EL (cell line): ENCODE results near the gene MRPL33.

ENCODE experiments used
- DNase-seq: peaks from one replicate; pipeline ENCODE4 v3.0.0-alpha.2; 2016

The MRPL33 gene

DNA sequence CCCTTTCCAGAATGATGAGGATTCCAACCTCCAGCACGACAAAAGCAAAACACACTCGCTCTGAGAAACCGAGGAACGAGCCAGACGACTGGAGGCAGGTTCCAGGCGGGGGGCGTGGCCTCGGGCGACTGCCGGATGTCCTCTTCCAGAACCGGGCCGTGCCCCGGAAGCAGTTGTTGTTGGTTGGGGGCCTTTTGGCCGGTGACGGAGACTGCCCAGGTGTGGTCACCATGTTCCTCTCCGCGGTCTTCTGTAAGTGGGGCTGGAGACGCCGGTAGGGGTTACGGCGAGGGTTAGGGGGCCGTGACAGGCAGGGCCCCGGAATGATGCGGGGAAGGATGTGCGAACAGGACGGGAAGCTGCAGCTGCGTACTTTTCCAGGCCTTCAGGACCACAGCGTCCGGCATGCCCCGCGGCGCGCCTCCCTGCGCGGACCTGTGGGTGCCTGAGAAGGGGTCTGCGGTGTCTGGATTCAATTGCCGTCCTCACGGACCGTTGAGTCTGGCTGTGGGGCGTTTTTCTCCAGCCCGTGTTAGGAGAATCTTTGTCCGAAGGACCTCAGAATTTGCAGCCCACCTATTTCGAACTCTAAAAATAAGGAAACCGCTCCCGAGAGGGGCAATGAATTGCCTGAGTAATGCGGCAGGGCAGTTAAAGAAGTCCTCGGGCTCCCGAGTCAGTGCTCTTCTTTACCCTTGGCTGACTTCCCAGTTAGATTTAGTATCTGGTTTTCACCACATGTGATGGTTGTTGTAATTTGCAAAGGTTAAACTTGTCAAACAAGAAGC lies at the start of gene MRPL33:
Gene MRPL33 (plus strand): TSS at position 172 of the 788 bp plus-strand sequence. CDS start 59 bp downstream, at position 231.
- peak; percentile 92 for DNase-seq

DNA sequence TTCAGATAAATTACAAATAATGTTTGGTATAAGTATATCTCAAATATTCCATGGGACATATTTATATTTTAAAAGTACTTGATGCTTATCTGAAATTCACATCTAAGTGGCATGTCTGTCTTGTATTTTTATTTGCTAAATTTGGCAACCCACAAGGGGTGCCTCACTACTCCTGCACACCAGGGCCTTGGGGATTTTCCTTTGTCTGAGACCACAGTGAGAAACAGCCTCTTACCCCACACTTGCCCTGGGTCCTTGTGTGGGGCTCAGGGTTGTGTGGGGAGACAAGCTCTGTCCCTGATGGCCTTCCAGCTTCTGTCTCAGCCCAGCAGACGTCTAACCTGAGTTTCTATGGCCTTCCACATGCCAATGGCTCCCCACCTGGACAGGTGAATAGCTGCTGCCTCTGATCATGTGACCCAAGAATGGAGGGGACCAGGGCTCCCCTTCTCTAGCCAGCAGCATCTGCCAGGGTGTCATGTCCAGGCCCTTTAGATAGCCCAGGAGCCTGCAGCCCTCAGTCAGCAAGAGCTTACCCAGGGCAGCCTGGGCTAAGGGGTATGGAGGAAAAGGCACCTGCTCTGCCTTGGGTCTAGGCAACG lies 49.5 kb upstream of the MRPL33 start:
- DNase-seq, result no peak

DNA sequence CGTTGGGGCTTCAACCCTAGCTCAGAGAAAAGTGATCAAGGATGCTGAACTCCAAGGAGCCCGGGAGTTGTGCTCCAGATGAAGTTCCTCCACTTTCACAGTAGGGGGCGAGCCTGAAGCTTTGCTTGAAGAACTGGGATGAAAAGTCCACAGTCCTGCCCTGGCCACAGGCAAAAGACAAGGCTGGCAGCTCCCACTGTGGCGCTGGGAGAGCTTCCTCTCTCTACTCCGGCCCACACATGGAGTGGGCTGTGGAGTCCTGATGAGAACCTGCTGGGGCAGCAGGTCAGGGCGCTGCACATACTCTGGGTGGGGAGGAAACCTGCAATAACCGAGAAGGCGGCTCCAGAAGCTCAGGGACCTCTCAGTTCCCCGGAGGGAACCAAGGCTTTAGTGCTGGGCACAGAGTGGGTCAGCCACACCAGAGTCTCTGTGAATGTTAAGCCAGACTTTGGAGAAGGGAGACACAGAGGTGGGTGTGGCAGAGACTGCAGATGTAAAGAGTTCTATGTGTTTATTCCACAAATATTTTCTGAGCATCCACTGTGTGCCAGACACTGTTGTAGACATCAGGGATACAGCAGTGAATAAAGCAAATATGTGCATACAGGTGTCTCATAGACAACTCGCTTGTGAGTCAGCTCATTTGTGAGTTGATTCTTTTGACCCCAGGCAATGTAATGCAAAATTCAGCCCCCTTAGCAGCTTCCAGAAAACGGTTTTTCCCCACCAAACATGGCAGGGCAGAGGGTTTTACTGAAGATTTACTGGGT lies 48.0 kb upstream of the MRPL33 start:
- DNase-seq, result peak; percentile 80

DNA sequence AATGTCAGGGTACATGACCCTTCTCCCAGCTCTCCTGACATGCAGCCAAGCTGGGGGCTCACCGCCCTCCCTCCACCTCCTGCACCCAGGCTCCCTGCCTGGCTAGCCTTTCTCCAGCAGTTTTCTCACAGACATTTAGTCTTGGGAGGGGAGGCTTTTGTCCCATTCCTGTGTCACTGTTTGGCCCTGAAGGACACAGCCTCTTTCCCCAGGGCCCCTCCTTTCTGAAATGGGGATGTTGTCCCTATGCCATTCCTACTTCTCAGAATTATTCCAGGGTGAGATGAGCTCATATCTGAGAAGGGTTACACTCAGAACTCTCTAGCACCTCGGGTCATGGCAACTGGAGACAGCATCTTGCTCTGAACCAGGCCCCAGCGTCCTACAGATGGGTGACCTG lies 47.3 kb upstream of the MRPL33 start:
- no peak for DNase-seq

DNA sequence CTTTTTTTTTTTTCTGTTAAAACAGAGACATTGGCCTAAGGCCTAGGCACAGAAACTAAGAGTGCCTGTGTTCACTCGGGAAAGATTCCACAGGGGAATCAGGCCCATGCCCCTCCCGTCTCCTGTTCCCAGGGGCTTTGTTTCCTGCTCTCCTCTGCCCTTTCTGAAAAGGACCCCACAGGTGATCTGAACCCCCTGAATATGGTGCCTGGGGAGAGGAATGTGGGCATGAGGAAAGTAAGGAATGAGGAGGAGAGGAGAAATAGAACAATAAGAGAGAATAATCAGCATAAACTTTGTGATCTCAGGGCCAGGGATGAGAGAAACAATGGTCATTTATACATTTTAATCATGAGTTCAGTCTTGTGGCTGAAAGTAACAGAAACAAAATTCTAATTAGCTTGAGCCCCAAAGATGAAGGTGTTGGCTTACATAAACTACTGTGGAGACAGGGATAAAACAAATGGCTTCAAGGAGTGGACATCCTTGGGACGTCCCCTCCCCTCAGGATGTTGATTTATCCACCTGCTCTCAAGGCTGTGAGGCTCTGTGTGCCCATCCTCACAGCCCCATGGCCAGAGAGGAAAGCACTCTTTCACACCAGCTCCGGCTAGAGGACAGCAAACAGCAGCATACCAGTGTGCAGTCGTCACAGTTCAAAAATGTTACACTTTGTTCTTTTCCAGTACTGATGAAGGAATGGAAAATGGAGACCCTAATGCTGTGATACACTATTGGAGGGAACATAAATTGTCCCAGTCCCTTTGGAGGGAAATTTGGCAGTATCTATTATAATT lies 46.4 kb upstream of the MRPL33 start:
- DNase-seq, result peak; percentile 74

DNA sequence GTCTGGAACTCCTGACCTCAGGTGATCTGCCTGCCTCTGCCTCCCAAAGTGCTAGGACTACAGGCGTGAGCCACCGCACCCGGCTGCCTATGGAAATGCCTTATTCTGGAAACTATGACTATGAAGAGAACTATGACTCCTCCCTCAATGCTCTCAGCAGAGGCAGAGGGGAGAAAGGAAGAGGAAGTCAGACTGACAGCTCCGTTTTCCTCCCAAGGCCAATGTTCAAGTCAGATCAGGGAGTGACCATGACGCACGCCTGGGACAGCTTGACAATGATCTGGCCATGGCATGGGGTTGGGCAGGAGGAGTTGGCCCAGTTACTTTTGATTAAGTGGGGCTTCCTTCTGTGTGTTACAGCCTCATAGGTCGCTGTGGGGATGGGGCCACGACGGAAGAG lies 44.3 kb upstream of the MRPL33 start:
- no peak for DNase-seq

DNA sequence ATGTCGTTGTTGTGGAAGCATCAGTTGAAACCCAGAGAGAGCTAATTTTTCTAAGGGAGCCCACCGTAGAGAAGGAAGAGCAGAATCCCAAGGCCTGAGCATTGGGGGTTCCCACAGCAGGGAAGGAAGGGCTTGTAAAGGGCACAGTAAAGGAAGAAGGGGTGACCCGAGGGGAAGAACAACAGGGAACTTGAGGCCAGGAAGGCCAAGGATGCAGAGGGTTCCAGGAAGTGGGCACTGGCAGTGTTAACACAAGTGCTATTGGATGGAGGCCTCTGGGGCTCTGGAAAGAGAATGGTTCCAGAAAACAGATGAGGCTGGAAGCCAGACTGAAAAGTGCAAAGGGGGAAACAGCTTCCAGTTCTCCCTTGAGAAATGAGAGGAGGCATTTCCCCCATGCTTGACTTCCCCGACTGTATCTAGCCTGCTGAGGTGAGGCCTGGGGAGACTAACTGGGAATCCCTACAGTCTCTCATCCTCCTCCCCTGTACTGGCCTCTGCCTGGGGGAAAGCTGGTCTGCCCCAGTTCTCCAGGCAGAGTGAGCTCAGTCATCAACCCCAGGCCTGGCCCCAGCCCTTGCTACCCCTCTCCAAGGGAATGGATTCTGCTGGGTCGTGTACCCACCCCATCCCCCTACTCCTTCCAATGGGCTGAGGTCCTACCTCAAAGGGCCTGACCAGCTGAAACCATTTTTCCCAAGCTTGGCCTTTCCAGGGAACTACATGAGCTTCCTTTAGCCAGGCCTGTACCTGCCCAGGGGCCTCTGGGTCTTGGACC lies 43.2 kb upstream of the MRPL33 start:
- no peak for DNase-seq

DNA sequence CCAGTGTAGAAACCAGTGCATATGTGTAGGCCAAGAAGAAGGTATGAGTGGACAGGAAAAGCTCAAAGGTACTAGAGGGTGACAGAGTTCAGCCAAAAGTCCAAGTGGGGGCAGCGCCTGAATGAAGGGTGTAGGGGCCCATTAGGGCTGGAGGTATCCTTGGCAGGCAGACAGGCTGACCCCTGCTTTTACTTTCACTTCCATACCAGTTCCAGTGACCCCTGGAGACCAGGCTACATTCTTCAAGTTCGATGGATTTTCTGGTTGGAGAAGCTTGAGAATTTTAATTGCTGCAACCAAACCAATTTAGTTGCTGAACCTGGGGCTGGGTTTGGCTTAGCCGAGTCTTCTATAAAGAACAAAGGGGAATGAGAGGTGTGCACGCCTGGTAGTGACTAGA lies 42.3 kb upstream of the MRPL33 start:
- no peak for DNase-seq

DNA sequence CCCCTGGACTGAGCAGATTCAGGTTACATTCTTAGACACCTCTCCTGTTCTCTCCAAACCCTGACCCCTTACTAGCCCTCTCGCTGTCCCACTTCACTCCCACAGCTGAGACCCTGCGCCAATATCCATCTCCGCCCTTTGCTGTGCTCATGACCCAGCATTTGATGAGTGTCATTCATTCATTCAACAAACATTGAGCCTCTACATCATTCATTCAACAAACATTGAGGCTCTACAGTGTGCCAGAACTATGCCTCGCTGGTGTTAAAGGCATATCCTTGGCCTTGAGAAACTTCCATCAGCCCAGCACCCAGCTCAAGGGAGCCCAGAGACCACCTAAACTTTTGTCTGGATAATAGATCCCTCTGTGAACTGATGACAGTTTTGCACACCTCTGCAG lies 41.9 kb upstream of the MRPL33 start:
- no peak for DNase-seq

DNA sequence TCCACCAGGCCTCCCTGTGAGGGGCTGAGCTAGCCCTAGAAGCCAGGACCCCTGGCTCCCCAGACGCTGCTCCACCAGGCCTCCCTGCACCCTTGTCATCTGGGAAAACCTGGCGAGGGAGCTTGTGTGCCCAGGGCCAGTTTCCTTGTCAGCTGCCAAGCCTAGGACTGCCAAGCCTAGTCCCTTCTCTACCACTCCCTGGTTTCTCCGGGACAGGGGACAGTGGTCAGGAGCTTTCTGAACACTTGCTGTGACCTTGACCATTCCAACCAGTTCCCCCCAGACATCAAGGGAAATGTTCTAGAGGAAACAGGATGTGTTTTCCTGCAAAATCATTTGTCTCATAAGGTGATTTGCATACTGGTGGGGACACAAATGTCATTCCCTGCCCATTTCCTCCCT lies 41.3 kb upstream of the MRPL33 start:
- no peak for DNase-seq

DNA sequence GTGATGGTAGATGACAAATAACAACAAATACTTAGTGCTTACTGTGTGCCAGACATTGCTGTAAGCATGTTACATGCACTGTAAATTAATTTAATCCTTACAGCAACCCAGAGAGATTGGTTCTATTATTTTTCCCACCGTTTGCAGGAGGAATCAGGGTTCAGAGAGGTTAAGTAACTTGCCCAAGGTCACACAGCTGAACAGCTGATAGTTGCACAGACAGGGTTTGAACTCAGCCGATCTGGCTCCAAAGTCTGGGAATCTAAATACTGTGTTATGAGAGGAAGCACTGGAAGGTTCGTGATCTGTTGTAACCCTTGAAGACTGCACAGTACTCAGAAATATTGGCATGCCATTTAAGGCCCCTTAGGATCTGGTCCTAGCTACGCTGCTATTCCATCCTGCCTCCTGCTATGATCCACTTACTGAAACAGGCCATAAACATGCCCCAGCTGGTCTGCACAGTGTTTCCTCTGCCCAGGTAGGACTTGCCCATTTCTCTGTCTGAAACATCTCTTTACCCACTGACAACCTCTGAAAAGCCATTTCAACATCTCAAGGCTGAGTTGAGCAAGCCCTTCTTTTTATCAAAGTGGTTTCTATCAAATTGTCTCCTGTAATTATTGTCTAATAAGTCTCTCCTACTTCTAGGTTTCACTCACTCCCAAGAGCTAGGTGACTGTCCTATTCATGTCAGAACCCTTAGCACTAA lies 40.4 kb upstream of the MRPL33 start:
- DNase-seq, result no peak

DNA sequence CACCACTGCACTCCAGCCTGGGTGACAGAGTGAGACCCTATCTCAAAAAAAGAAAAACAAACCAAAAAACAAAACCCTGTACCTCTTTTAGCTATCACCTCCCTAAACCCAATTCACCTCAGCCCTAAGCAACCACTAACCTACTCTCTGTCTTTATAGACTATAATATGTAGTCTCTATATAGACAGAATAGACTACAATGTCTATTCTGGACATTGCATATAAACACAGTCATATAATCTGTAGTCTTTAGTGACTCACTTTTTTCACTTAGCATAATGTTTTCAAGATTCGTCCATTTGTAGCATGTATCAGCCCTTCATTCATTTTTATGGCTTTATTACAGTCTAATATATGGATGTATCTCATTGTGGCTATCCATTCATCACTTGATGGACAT lies 37.2 kb upstream of the MRPL33 start:
- no peak for DNase-seq

DNA sequence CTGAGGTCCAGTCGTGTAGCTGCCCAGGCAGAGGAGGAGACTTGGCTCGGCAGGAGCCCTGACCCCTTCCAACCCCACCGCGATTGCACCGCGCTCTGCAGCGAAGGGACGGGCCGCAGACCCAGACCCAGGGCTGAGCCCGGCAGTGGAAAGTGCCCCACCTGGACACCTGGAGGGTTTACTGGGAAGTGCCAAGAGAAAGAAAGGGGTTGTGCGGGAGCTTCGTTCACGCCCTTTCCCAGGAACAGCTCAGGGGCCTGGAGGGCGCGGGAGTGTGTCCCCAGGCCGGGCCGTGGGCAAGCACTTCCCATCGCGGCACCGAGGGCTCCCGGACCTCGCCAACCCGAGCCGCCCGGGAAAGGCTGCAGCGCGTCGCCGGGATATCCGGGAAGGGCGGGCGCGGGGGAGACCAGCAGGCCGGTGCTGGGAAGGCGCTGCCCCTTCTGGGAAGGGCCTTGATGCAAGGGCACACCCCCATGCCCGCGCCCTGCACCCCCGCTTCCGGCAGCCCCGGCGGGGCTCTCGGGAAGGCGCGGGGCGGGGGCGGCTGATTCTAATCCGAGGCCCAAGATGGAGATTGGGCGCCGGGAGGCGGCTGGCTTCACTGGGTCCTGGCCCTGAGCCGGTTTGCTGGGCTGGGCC lies 36.1 kb upstream of the MRPL33 start:
- peak; percentile 70 for DNase-seq

DNA sequence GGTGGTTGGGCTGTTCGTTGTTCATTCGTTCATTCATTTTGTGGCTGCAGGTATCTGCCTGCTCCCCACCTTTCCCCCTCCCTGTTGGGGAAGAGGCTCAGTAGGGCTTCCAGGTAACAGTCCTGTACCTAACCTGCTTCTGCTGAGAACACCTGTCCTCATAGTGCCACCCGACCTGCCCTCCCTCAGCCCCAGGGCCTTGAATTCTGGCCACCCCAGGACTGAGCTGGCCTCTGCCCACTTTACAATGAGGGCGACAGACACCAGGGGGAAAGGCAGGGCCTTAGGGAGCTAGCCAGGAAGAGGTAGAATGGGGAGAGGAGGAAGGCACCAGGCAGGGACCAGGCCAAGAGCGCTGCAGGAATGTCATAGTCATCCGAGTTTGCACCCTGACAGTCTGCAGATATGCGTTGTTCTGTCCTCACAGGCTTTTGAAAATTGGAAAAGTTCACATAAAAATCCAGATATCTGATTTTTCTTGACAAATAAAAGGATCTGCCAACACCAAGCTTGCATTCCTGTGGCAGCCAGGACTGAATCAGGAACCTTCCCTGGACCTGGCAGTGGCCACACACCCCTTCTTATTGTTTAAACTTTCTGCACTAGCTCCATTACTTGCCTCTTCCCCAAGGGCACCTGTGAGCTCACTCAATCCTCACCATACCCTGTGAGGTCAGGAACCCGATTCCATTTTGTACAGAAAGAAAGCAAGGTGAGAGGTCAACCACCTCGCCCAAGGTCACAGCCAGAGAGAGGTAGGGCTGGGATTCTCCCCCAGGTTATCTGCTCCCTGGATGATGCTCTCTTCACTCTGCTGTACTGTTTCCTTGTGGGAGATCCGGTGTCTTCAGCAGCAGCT lies 35.3 kb upstream of the MRPL33 start:
- no peak for DNase-seq

DNA sequence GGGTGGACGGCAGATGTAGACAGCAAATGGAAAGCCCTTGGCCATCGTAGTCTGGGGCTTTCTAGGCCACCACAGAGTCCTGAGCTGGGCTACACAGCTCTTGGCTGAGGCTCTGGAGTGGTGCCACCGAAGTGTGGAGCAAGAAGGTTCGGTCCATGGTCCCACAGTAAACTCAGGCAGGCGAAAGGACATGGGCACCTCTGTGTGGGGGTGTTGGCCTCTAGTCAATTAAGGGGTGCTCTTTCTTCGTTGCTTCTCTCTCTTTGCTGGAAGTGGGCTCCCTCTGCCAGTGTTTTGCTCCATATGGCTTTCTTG lies 34.7 kb upstream of the MRPL33 start:
- no peak for DNase-seq

DNA sequence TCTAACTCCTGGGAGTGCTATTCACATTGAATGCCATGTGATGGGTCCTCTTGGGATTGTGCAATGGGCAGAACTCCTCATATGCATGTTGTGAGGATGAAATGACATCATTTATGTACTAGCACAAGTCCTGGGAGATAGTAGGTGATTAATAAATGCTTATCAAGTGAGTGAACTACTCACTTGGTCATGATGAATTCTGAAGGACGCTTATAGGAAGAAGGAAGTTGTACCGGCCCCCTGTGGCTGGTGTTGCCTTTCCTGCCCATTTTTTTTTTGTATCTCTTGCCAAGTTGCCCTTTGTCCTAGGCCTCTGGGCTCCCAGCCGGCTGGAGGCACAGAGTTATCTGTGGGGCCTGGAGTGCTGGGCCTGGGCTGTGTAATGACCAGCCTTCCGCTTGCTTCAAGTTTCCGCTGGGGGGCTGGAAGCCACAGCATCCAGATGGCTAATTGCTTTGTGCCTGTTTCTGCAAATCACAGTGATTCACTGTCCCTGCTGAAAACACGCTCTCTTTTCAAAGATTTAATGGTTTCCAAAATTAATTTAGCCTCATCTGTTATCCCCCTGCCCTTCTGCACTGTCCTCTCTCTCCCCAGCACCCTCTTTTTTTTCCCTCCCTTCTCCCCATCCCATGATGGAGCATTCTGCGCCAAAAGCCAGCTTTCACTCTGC lies 33.7 kb upstream of the MRPL33 start:
- DNase-seq, result peak; percentile 66

DNA sequence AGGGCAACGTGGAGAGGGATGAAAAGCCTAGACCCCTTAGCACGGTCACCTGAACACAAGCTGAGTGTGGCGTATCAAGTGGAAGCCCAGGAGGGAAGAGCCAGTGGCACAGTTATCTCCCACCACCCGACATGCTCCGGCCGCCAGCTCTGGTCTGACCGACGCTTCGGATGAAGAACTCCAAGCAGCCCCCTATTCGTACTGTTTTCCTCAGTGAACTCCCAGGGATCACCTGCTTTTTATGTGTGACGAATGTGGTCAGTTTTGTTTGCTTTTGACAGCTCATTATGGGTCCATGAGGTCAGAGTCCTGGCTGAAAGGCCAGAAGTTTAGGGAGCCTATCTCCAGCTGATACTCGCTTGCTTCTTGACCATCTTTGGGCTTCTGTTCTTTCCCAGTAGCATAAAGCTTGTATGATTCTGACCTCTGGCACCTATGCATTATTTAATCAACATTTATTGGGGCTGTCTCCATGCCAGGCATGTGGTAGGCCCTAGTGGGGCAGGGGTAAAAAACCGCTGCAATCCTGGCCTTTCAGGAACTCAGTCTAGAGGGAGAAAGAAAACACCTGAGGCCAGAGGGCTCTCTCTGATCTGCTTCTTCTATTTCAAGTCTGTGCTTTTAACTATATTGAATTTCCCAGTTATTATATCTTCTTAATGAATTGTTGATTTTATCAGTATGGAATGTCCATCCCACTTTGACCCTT lies 33.0 kb upstream of the MRPL33 start:
- DNase-seq, result no peak

DNA sequence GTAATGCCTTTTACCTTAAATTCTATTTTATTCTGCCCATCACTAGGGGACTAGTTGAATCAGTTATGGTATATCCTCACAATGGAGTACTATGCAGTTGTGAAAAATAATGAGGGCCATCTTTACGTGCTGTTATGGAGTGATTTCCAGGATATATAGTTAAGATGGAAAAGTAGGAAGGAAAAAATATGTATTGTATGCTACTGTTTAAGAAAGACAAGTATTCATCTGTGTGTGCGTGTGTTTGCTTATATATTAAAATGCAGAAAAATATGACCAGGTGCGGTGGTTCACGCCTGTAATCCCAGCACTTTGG lies 32.5 kb upstream of the MRPL33 start:
- no peak for DNase-seq

DNA sequence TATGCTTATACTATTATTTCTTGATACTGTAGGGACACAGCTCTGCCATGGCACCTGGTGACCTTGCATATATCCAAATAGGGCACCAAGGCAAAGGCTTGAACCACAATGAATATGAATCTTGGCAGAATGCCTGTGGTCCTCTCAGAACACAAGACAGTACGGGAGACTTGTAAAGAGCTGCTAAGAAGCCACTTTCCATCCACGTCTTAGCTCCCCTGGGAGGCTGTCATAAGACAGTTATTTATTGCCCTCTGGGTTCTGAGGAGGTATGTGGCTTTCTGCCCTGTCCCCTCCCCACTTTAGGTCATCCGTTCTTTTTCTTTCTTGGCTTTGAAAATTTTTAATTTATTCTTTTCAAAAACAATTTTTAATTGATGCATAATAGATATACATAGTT lies 29.8 kb upstream of the MRPL33 start:
- no peak for DNase-seq
